ENCODE data around the gene TUBA4B.
A peak's percentile ranks its signal among the peaks of the same experiment; 100 is the strongest.

TUBA4B gene

DNA sequence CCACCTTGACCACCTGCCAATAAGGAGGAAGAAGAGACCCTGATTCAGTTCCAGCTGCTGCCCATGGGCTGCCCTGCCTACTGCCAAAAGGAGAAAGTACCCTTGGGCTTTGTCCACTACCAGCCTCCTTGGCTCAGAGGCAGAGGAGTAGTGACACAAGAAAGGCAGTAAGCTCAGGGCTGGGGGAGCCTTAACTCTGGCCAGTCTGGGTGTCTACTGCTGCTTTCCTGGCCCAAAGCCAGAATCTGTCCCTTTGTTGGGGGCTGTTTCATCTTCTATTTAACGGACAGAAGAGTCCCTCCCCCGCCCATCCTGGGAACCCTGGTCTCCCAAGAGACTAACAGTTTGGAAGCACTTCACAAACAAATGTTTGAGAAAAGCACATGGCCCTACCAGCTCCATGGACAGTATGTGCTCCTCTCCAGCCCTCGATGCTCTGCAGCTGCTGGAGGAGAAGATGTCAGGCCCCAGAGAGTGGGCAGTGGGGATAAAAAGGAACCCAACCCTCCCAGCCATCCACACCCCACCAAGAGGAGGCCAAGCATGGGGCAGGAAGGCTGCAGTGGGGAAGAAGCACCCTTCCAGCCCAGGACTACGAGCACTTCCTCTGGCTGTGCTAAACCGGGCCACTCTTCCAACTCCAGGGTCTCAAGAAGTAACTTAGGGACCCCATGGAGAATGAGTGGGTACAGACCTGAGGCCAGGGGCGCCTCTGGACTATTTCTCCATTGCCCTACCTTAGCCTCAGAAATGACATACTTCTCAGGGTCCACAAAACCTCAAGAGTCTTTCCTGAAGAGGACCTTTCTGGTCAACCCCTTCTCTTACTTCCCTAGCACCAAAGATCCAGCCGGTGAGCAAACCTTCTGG is 24.8 kb upstream of the TUBA4B start:
- Histone ChIP-seq H3K36me3 (ENCODE audit: insufficient read depth) (no peaks in the 10 kb centered on the region; the same call in 1 of the 2 replicates), H3K4me3 (IDR thresholded peaks at IDR 0.05; ENCODE audit: insufficient read depth, low read depth, low read length) (no peak overlapping the region), H2AFZ (ENCODE audit: low read depth) (no peak overlapping the region), H3K79me2 (ENCODE audit: insufficient read depth, low read depth) (peaks cover 36% of the 10 kb centered on the region; the same call in 1 of the 2 replicates), H4K20me1 (ENCODE audit: insufficient read depth) (no peaks in the 10 kb centered on the region), H3K27ac (no peak overlapping the region), H3K4me2 (peak overlapping the region; percentile 95), H3K27me3 (ENCODE audit: insufficient read depth, low read depth) (no peaks in the 10 kb centered on the region), H3K9ac (peak overlapping the region; percentile 72; the same call in 1 of the 2 replicates), H3K4me1 (ENCODE audit: low read depth, poor library complexity, severe bottlenecking) (peaks cover 21% of the 10 kb centered on the region)
- no peak for TF ChIP-seq CTCF (conservative IDR thresholded peaks at IDR 0.05; ENCODE audit: low read depth, low read length)

- H3K27ac ChIP-seq, result no peak overlapping the region
- peak overlapping the region; percentile 67 for H2AFZ ChIP-seq (ENCODE audit: low read depth)
Observed at GRCh38 chr2:219228911-219229304, 24.1 kb upstream of the TUBA4B start.

GRCh38 chr2:219229305-219230058 is 23.6 kb upstream of the TUBA4B start, which contains the start of the genes ANKZF1 and ATG9A:
Gene ANKZF1 (plus strand): TSS chr2:219229806. CDS start chr2:219230258, 452 bp downstream.
Gene ATG9A (minus strand): TSS chr2:219229636. CDS start chr2:219228024, 1,612 bp downstream.
- Histone ChIP-seq H3K79me2 (ENCODE audit: insufficient read depth, low read depth) (peaks cover 36% of the 10 kb centered on the region; the same call in 1 of the 2 replicates), H3K4me1 (ENCODE audit: low read depth, poor library complexity, severe bottlenecking) (peaks cover 21% of the 10 kb centered on the region), H4K20me1 (ENCODE audit: insufficient read depth) (no peaks in the 10 kb centered on the region), H3K27ac (peak within 1 kb of the TSS; percentile 85), H2AFZ (ENCODE audit: low read depth) (peak within 1 kb of the TSS; percentile 67), H3K4me3 (IDR thresholded peaks at IDR 0.05; ENCODE audit: insufficient read depth, low read depth, low read length) (no peak within 1 kb of the TSS), H3K4me2 (peak within 1 kb of the TSS; percentile 95), H3K27me3 (ENCODE audit: insufficient read depth, low read depth) (no peaks in the 10 kb centered on the region), H3K9ac (peak within 1 kb of the TSS; percentile 72), H3K36me3 (ENCODE audit: insufficient read depth) (no peaks in the 10 kb centered on the region; the same call in 1 of the 2 replicates)
- TF ChIP-seq CTCF (conservative IDR thresholded peaks at IDR 0.05; ENCODE audit: low read depth, low read length), result no peak

More at GRCh38 chr2:219228911-219229304, 24.1 kb upstream of the TUBA4B start:
- H3K36me3 ChIP-seq (ENCODE audit: insufficient read depth), result no peaks in the 10 kb centered on the region; the same call in 1 of the 2 replicates
- peak overlapping the region; percentile 95 for H3K4me2 ChIP-seq
- no peak overlapping the region for H3K4me3 ChIP-seq (IDR thresholded peaks at IDR 0.05; ENCODE audit: insufficient read depth, low read depth, low read length)
- peaks cover 36% of the 10 kb centered on the region; the same call in 1 of the 2 replicates for H3K79me2 ChIP-seq (ENCODE audit: insufficient read depth, low read depth)
- H4K20me1 ChIP-seq (ENCODE audit: insufficient read depth), result no peaks in the 10 kb centered on the region
- peak overlapping the region; percentile 72 for H3K9ac ChIP-seq
- H3K4me1 ChIP-seq (ENCODE audit: low read depth, poor library complexity, severe bottlenecking), result peaks cover 21% of the 10 kb centered on the region
- no peak for TF ChIP-seq CTCF (conservative IDR thresholded peaks at IDR 0.05; ENCODE audit: low read depth, low read length)
- H3K27me3 ChIP-seq (ENCODE audit: insufficient read depth, low read depth), result no peaks in the 10 kb centered on the region

DNA sequence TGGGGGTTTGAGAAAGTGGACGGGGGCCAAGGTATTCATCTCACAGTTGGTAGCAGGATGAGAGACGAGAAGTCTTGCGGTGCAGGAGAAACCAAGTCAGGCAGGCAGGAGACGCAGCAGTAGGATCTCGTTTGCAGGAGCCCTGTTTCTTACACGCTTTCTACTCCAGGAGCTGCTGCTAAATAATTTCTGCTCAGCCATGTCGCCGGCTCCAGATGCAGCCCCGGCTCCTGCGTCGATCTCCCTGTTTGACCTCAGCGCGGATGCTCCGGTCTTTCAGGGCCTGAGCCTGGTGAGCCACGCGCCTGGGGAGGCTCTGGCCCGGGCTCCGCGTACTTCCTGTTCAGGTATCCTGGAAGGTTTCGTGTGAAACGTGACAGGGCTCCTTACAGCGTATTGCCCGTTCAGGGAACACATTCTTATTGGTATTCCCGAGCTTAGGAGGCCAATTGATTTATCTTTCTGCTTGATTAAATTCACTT is 22.9 kb upstream of the TUBA4B start:
- Histone ChIP-seq H4K20me1 (ENCODE audit: insufficient read depth) (no peaks in the 10 kb centered on the region), H3K36me3 (ENCODE audit: insufficient read depth) (no peaks in the 10 kb centered on the region), H3K79me2 (ENCODE audit: insufficient read depth, low read depth) (peaks cover 36% of the 10 kb centered on the region; the same call in 1 of the 2 replicates), H3K4me1 (ENCODE audit: low read depth, poor library complexity, severe bottlenecking) (peaks cover 21% of the 10 kb centered on the region), H2AFZ (ENCODE audit: low read depth) (peak overlapping the region; percentile 67), H3K27ac (peak overlapping the region; percentile 85), H3K4me2 (peak overlapping the region; percentile 91), H3K9ac (peak overlapping the region; percentile 72), H3K27me3 (ENCODE audit: insufficient read depth, low read depth) (no peaks in the 10 kb centered on the region), H3K4me3 (IDR thresholded peaks at IDR 0.05; ENCODE audit: insufficient read depth, low read depth, low read length) (no peak overlapping the region)
- TF ChIP-seq CTCF (conservative IDR thresholded peaks at IDR 0.05; ENCODE audit: low read depth, low read length), result no peak
